Left ventricle myocardium superior (tissue), 1 donor: ENCODE data around the gene SMG6. TPM values are rescaled to one million over a fixed set of nuclear protein-coding genes. Genes with fewer than 3 reads are reported as not detected.

Experiments used
- ATAC-seq: fragments of 200-7000 bp; cut with Tn5 transposase; one replicate; pipeline ENCODE4 v1.9.1; 2020; ENCODE audit warnings: mild to moderate bottlenecking, moderate library complexity
- DNase-seq: peaks from one replicate; pipeline ENCODE4 v3.0.0-alpha.2; 2020
- intact Hi-C: fragments of 100-400 bp; cut with micrococcal nuclease; formaldehyde crosslinking; loops from one replicate; pipeline ENCODE4 v1.11.0; 2022
- total RNA-seq: library from RNA; stranded (reverse); fragmentation: NEBNext Ultra II Directional; extraction: Animal tissue kit (Norgen Biotek cat#: 25700); gene quantifications from one replicate; pipeline ENCODE4 v1.2.1, GENCODE V29; 2021
- donor health status: DM: no; HTN: yes; CAD: no; lungs with severe emphysema.

The SMG6 gene
- total RNA-seq, 1 donor from 2014 or later = 18.2 TPM

- peak; percentile 49 for ATAC-seq
- peak; percentile 52 for DNase-seq
- intact Hi-C loops = no loop called here
Measured at GRCh38 chr17:2101448-2102257, 201.9 kb downstream of the SMG6 start.

GRCh38 chr17:2095536-2095910 lies 208.1 kb downstream of the SMG6 start:
- DNase-seq = no peak
- no peak for ATAC-seq
- intact Hi-C loops = loop anchor here (10.0 kb wide), 1 partner anchor 149 kb away; no protein-coding TSS in a partner anchor

- intact Hi-C loops = loop anchor here (10.0 kb wide), 1 partner anchor 150 kb away; no protein-coding TSS in a partner anchor
- ATAC-seq (peak; percentile 92), DNase-seq (peak; percentile 86)
Measured at GRCh38 chr17:2094891-2095535, 208.6 kb downstream of the SMG6 start.

- intact Hi-C loops = loop anchor here (10.0 kb wide), 1 partner anchor 151 kb away; no protein-coding TSS in a partner anchor
Measured at GRCh38 chr17:2093349-2093748, 210.2 kb downstream of the SMG6 start.

GRCh38 chr17:2092253-2092652 lies 211.3 kb downstream of the SMG6 start:
- DNase-seq = no peak

More at GRCh38 chr17:2093349-2093748, 210.2 kb downstream of the SMG6 start:
- ATAC-seq (peak; percentile 10), DNase-seq (no peak)

GRCh38 chr17:2090804-2091534 lies 212.6 kb downstream of the SMG6 start:
- DNase-seq (peak; percentile 64), ATAC-seq (peak; percentile 48)
- intact Hi-C loops = loop anchor here (10.0 kb wide), 1 partner anchor 154 kb away; no protein-coding TSS in a partner anchor

More at GRCh38 chr17:2092253-2092652, 211.3 kb downstream of the SMG6 start:
- intact Hi-C loops = loop anchor here (10.0 kb wide), 1 partner anchor 153 kb away; no protein-coding TSS in a partner anchor
- no peak for ATAC-seq

GRCh38 chr17:2090210-2090641 lies 213.4 kb downstream of the SMG6 start:
- intact Hi-C loops = loop anchor here (10.0 kb wide), 1 partner anchor 155 kb away; no protein-coding TSS in a partner anchor
- ATAC-seq = no peak

GRCh38 chr17:2089021-2089422 lies 214.6 kb downstream of the SMG6 start:
- no peak for ATAC-seq
- intact Hi-C loops = no loop called here
- DNase-seq = peak; percentile 62

More at GRCh38 chr17:2090210-2090641, 213.4 kb downstream of the SMG6 start:
- DNase-seq = no peak

GRCh38 chr17:2087597-2088211 lies 215.9 kb downstream of the SMG6 start:
- intact Hi-C loops = no loop called here
- ATAC-seq = no peak
- DNase-seq = peak; percentile 50

GRCh38 chr17:2086306-2086705 lies 217.3 kb downstream of the SMG6 start:
- ATAC-seq = no peak
- intact Hi-C loops = no loop called here
- DNase-seq = no peak

- ATAC-seq (peak; percentile 55), DNase-seq (peak; percentile 76)
- intact Hi-C loops = no loop called here
Measured at GRCh38 chr17:2085648-2085949, 218.0 kb downstream of the SMG6 start.

- intact Hi-C loops = no loop called here
- peak; percentile 81 for DNase-seq
Measured at GRCh38 chr17:2084766-2085647, 218.6 kb downstream of the SMG6 start.

GRCh38 chr17:2084036-2084765 lies 219.4 kb downstream of the SMG6 start:
- peak; percentile 71 for ATAC-seq
- intact Hi-C loops = no loop called here
- peak; percentile 78 for DNase-seq

More at GRCh38 chr17:2084766-2085647, 218.6 kb downstream of the SMG6 start:
- ATAC-seq = peak; percentile 58

GRCh38 chr17:2083613-2084035 lies 220.0 kb downstream of the SMG6 start:
- DNase-seq (peak; percentile 46), ATAC-seq (peak; percentile 25)
- intact Hi-C loops = no loop called here

GRCh38 chr17:2082003-2082781 lies 221.4 kb downstream of the SMG6 start:
- DNase-seq (no peak), ATAC-seq (no peak)
- intact Hi-C loops = no loop called here

- DNase-seq (no peak), ATAC-seq (no peak)
- intact Hi-C loops = no loop called here
Measured at GRCh38 chr17:2081564-2081963, 222.0 kb downstream of the SMG6 start.

- ATAC-seq = no peak
- DNase-seq = no peak
- intact Hi-C loops = no loop called here
Measured at GRCh38 chr17:2077040-2077439, 226.5 kb downstream of the SMG6 start.
